ENCODE measurements around the gene MICAL2.

Gene MICAL2

GRCh38 chr11:12100841-12101242 is 9.5 kb upstream of the MICAL2 start:
- DNase-seq = no peak

GRCh38 chr11:12101318-12101717 is 9.1 kb upstream of the MICAL2 start:
- no peak for DNase-seq

- no peak for DNase-seq
Observed at GRCh38 chr11:12102588-12103410, 7.6 kb upstream of the MICAL2 start.

GRCh38 chr11:12103411-12104225 is 6.8 kb upstream of the MICAL2 start:
- no peak for DNase-seq

GRCh38 chr11:12105471-12105870 is 4.9 kb upstream of the MICAL2 start:
- DNase-seq = no peak

GRCh38 chr11:12106101-12106500 is 4.3 kb upstream of the MICAL2 start:
- DNase-seq = no peak

- DNase-seq = no peak
Observed at GRCh38 chr11:12106501-12106900, 3.9 kb upstream of the MICAL2 start.

- no peak for DNase-seq
Observed at GRCh38 chr11:12108875-12109453, 1.4 kb upstream of the MICAL2 start.

GRCh38 chr11:12109591-12110196 is 696 bp upstream of the MICAL2 start:
- no peak for DNase-seq

- peak; percentile 16 for DNase-seq
Observed at GRCh38 chr11:12110714-12111548, 541 bp downstream of the MICAL2 start.

GRCh38 chr11:12111549-12112520 is 1.4 kb downstream of the MICAL2 start:
- DNase-seq = no peak

GRCh38 chr11:12112750-12113149 is 2.4 kb downstream of the MICAL2 start:
- DNase-seq = no peak

GRCh38 chr11:12113294-12113693 is 2.9 kb downstream of the MICAL2 start:
- DNase-seq = no peak

GRCh38 chr11:12114193-12115033 is 4.0 kb downstream of the MICAL2 start:
- DNase-seq = no peak

- DNase-seq = no peak
Observed at GRCh38 chr11:12116425-12117032, 6.1 kb downstream of the MICAL2 start.

GRCh38 chr11:12117200-12117599 is 6.8 kb downstream of the MICAL2 start:
- DNase-seq = no peak

- no peak for DNase-seq
Observed at GRCh38 chr11:12117611-12118010, 7.2 kb downstream of the MICAL2 start.

GRCh38 chr11:12118949-12119348 is 8.6 kb downstream of the MICAL2 start:
- DNase-seq = no peak

- DNase-seq = no peak
Observed at GRCh38 chr11:12119502-12119901, 9.1 kb downstream of the MICAL2 start.

Data from T-helper 9 cell (primary cell).